Measurements from ENCODE around the gene TRIP13. TPM values are rescaled to one million over a fixed set of nuclear protein-coding genes. Genes with fewer than 3 reads are reported as not detected.

The TRIP13 gene
- total and polyA plus RNA-seq, 2 of the 13 experiments (the other 11 are each of a cell fraction or from before 2014, with no cell fraction given) = 13.5 to 33.0 TPM

GRCh38 chr5:919356-920000 is 26.8 kb downstream of the TRIP13 start (continued):
- TF ChIP-seq ATF2 (CRISPR knock-in tag; IDR thresholded peaks at IDR 0.05) (peak; percentile 80; the same call in 1 of the 2 replicates), ESRRA (CRISPR knock-in tag; IDR thresholded peaks at IDR 0.05; ENCODE audit: low read depth) (no peak), HHEX (CRISPR knock-in tag; IDR thresholded peaks at IDR 0.05) (peak; percentile 96), MXD1 (CRISPR knock-in tag; IDR thresholded peaks at IDR 0.05) (no peak), JUNB (CRISPR knock-in tag; IDR thresholded peaks at IDR 0.05; ENCODE audit: borderline replicate concordance) (no peak), ZFP36L1 (CRISPR knock-in tag; IDR thresholded peaks at IDR 0.05) (no peak), MED8 (CRISPR knock-in tag; IDR thresholded peaks at IDR 0.05; ENCODE audit: insufficient replicate concordance) (no peak), ZNF713 (CRISPR knock-in tag; IDR thresholded peaks at IDR 0.05) (no peak), NCOA2 (CRISPR knock-in tag; IDR thresholded peaks at IDR 0.05) (peak; percentile 90), GMEB1 (CRISPR knock-in tag; IDR thresholded peaks at IDR 0.05; ENCODE audit: borderline replicate concordance) (no peak), MBNL3 (CRISPR knock-in tag; conservative IDR thresholded peaks at IDR 0.05) (no peak), ZNF431 (CRISPR knock-in tag; IDR thresholded peaks at IDR 0.05; ENCODE audit: borderline replicate concordance, low read depth) (no peak), ZSCAN29 (CRISPR knock-in tag; conservative IDR thresholded peaks at IDR 0.05) (peak; percentile 45; the same call in 1 of the 2 replicates), MYC (CRISPR knock-in tag; IDR thresholded peaks at IDR 0.05; ENCODE audit: borderline replicate concordance) (no peak), ATF6 (CRISPR knock-in tag; conservative IDR thresholded peaks at IDR 0.05) (no peak), ZBTB1 (CRISPR knock-in tag; IDR thresholded peaks at IDR 0.05; ENCODE audit: borderline replicate concordance) (no peak), FOXP4 (CRISPR knock-in tag; IDR thresholded peaks at IDR 0.05) (peak; percentile 85), AFF4 (CRISPR knock-in tag; IDR thresholded peaks at IDR 0.05) (no peak)

Measured in HepG2 (cell line).